Measurements from ENCODE around the gene ISOC2. TPM values are rescaled to one million over a fixed set of nuclear protein-coding genes. Genes with fewer than 3 reads are reported as not detected.

ISOC2 gene
- total and polyA plus RNA-seq, 9 of the 15 experiments (the other 6 are each of a cell fraction or from before 2014, with no cell fraction given) = 1.2 to 229 (median 58.3) TPM

DNA sequence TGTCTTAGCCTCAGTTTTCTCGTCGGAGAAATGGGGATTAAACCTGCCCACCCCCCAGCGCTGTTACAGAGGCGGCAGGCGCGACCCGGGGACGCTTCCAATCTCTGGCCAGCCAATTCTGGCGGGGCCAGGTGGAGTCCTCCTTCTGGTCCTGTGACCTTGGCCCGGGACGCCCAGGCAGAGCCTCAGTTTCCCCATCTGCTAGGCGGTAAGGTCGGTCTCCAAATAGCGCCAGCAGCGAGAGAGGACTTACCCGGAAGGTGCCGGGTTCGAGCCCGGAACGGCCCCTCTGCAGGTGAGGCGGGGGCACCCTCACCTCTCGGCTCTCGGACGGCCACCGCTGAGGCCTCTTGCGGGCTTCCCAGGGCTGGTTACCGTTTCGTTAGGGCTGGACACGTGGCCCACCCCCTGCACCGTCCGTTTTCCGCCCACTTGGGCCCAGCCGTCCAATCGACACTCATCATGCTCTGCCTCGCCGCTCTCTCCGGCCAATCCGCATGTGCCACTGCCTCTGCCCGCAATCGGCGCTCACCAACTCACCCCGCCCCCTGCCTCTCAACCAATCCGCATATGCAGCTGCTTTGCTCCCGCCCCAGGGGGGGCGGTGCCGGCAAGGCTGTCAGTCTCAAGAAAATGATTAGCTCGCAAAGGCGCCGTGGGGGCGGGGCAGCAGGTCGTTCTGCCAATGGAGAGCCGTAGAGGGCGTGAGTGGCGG, at the start of gene ISOC2 (continued):
- TF ChIP-seq, protein P1, sequence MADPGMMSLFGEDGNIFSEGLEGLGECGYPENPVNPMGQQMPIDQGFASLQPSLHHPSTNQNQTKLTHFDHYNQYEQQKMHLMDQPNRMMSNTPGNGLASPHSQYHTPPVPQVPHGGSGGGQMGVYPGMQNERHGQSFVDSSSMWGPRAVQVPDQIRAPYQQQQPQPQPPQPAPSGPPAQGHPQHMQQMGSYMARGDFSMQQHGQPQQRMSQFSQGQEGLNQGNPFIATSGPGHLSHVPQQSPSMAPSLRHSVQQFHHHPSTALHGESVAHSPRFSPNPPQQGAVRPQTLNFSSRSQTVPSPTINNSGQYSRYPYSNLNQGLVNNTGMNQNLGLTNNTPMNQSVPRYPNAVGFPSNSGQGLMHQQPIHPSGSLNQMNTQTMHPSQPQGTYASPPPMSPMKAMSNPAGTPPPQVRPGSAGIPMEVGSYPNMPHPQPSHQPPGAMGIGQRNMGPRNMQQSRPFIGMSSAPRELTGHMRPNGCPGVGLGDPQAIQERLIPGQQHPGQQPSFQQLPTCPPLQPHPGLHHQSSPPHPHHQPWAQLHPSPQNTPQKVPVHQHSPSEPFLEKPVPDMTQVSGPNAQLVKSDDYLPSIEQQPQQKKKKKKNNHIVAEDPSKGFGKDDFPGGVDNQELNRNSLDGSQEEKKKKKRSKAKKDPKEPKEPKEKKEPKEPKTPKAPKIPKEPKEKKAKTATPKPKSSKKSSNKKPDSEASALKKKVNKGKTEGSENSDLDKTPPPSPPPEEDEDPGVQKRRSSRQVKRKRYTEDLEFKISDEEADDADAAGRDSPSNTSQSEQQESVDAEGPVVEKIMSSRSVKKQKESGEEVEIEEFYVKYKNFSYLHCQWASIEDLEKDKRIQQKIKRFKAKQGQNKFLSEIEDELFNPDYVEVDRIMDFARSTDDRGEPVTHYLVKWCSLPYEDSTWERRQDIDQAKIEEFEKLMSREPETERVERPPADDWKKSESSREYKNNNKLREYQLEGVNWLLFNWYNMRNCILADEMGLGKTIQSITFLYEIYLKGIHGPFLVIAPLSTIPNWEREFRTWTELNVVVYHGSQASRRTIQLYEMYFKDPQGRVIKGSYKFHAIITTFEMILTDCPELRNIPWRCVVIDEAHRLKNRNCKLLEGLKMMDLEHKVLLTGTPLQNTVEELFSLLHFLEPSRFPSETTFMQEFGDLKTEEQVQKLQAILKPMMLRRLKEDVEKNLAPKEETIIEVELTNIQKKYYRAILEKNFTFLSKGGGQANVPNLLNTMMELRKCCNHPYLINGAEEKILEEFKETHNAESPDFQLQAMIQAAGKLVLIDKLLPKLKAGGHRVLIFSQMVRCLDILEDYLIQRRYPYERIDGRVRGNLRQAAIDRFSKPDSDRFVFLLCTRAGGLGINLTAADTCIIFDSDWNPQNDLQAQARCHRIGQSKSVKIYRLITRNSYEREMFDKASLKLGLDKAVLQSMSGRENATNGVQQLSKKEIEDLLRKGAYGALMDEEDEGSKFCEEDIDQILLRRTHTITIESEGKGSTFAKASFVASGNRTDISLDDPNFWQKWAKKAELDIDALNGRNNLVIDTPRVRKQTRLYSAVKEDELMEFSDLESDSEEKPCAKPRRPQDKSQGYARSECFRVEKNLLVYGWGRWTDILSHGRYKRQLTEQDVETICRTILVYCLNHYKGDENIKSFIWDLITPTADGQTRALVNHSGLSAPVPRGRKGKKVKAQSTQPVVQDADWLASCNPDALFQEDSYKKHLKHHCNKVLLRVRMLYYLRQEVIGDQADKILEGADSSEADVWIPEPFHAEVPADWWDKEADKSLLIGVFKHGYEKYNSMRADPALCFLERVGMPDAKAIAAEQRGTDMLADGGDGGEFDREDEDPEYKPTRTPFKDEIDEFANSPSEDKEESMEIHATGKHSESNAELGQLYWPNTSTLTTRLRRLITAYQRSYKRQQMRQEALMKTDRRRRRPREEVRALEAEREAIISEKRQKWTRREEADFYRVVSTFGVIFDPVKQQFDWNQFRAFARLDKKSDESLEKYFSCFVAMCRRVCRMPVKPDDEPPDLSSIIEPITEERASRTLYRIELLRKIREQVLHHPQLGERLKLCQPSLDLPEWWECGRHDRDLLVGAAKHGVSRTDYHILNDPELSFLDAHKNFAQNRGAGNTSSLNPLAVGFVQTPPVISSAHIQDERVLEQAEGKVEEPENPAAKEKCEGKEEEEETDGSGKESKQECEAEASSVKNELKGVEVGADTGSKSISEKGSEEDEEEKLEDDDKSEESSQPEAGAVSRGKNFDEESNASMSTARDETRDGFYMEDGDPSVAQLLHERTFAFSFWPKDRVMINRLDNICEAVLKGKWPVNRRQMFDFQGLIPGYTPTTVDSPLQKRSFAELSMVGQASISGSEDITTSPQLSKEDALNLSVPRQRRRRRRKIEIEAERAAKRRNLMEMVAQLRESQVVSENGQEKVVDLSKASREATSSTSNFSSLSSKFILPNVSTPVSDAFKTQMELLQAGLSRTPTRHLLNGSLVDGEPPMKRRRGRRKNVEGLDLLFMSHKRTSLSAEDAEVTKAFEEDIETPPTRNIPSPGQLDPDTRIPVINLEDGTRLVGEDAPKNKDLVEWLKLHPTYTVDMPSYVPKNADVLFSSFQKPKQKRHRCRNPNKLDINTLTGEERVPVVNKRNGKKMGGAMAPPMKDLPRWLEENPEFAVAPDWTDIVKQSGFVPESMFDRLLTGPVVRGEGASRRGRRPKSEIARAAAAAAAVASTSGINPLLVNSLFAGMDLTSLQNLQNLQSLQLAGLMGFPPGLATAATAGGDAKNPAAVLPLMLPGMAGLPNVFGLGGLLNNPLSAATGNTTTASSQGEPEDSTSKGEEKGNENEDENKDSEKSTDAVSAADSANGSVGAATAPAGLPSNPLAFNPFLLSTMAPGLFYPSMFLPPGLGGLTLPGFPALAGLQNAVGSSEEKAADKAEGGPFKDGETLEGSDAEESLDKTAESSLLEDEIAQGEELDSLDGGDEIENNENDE (IDR thresholded peaks at IDR 0.05; ENCODE audit: low read depth, low read length) = no peak
- TF ChIP-seq, protein P2, sequence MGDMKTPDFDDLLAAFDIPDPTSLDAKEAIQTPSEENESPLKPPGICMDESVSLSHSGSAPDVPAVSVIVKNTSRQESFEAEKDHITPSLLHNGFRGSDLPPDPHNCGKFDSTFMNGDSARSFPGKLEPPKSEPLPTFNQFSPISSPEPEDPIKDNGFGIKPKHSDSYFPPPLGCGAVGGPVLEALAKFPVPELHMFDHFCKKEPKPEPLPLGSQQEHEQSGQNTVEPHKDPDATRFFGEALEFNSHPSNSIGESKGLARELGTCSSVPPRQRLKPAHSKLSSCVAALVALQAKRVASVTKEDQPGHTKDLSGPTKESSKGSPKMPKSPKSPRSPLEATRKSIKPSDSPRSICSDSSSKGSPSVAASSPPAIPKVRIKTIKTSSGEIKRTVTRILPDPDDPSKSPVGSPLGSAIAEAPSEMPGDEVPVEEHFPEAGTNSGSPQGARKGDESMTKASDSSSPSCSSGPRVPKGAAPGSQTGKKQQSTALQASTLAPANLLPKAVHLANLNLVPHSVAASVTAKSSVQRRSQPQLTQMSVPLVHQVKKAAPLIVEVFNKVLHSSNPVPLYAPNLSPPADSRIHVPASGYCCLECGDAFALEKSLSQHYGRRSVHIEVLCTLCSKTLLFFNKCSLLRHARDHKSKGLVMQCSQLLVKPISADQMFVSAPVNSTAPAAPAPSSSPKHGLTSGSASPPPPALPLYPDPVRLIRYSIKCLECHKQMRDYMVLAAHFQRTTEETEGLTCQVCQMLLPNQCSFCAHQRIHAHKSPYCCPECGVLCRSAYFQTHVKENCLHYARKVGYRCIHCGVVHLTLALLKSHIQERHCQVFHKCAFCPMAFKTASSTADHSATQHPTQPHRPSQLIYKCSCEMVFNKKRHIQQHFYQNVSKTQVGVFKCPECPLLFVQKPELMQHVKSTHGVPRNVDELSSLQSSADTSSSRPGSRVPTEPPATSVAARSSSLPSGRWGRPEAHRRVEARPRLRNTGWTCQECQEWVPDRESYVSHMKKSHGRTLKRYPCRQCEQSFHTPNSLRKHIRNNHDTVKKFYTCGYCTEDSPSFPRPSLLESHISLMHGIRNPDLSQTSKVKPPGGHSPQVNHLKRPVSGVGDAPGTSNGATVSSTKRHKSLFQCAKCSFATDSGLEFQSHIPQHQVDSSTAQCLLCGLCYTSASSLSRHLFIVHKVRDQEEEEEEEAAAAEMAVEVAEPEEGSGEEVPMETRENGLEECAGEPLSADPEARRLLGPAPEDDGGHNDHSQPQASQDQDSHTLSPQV (IDR thresholded peaks at IDR 0.05) = no peak
- TF ChIP-seq ZNF445 (CRISPR knock-in tag; IDR thresholded peaks at IDR 0.05; ENCODE audit: low read depth) (no peak), SIN3B (IDR thresholded peaks at IDR 0.05; ENCODE audit: low read depth) (peak; percentile 76), SRSF3 (IDR thresholded peaks at IDR 0.05; ENCODE audit: insufficient read depth, low read length) (0 out of 2 replicates have a peak, but pooled peaks have one; percentile 92), NR2C2 (CRISPR knock-in tag; IDR thresholded peaks at IDR 0.05) (peak; percentile 52; the same call in 1 of the 2 replicates), NR2C2 (tag; IDR thresholded peaks at IDR 0.05) (peak; percentile 62), THRAP3 (IDR thresholded peaks at IDR 0.05; ENCODE audit: borderline replicate concordance) (peak; percentile 79; the same call in 1 of the 2 replicates), SIRT6 (IDR thresholded peaks at IDR 0.05; ENCODE audit: low read depth, low read length) (peak; percentile 89)
- TF ChIP-seq, protein P3, sequence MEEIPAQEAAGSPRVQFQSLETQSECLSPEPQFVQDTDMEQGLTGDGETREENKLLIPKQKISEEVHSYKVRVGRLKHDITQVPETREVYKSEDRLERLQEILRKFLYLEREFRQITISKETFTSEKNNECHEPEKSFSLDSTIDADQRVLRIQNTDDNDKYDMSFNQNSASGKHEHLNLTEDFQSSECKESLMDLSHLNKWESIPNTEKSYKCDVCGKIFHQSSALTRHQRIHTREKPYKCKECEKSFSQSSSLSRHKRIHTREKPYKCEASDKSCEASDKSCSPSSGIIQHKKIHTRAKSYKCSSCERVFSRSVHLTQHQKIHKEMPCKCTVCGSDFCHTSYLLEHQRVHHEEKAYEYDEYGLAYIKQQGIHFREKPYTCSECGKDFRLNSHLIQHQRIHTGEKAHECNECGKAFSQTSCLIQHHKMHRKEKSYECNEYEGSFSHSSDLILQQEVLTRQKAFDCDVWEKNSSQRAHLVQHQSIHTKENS (CRISPR knock-in tag; IDR thresholded peaks at IDR 0.05) = no peak
